GM13977 (cell line): ENCODE results near the gene POLR2B.

ENCODE experiments used
- DNase-seq: peaks from one replicate; pipeline ENCODE4 v3.0.0; 2012; ENCODE audit warnings: low spot score
- CTCF ChIP-seq: IDR thresholded peaks from 2 replicates; pipeline ENCODE4 v1.5.1; 2012; ENCODE audit warnings: mild to moderate bottlenecking, control low read depth; ENCODE audit not compliant: insufficient read depth; ENCODE audit errors: extremely low read depth, missing control alignments
- in situ Hi-C: fragments of 300-500 bp; cut with MboI; formaldehyde crosslinking; loops from one replicate; pipeline ENCODE4 v1.12.0; 2022; ENCODE audit warnings: low sequenced_read_pairs, low pct_unique_long_range_greater_than_20kb, mixed read lengths, inconsistent platforms; ENCODE audit not compliant: unreplicated experiment

Gene POLR2B

GRCh38 chr4:56941403-56941802, 37.3 kb upstream of the POLR2B start:
- in situ Hi-C loops: no loop called here
- TF ChIP-seq CTCF: no peak
- DNase-seq: no peak

DNA sequence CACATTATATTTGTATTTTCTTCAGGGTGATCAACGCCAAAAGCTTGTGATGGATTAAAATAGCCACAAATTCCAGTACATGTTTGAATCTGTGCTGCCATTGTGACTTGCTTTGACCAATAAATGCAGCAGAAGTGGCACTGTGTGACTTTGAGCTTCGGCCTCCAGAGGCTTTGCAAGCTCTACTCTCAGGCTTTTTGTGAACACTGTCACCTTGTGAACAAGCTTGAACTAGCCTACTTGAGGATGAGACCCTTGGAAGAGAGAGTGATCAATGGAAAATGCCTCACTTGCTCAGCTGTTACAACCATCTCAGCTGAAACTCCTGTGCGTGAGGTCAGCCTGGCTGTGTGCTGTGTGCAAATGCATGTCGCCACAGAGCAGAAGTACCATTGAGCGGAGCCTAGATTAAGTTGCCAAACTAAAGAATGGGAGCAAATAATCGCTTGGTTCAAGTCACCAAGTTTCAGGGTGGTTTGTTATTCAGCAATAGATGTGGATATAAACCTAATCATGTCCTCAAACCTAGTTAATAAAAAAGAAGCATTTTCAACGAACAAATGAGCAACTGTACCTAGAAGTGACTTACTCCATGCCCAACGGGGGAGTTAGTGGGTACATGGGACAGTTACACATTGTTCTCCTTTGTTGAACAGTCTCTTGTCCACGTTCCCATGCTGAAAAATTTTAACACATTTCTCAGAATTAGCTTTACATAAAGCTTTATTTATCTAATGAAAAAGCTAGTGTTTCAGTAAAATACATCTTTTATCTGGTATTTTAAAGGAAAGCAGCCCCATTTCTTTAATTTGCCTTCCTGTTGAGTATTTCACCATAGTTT, 24.8 kb upstream of the POLR2B start:
- TF ChIP-seq CTCF: no peak
- in situ Hi-C loops: no loop called here
- DNase-seq: no peak

DNA sequence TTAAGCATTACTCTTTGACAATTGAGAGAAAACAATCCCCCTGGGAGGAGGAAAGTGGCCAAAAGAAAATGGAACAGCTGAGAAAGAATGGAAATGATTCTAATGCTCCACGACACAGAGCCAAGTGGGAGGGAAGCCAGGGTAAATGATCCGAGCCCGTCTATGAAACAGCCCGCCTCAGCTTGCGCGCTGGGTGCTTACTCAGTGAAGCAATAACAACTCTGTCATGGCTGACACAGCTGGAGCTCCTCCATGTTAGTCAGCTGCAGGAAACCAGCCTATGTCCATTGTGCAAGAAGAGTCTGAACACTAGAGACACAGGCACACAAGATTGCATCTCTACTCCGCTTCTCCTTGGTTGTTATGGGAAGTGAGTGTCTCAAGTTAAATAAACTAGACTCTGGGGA, 20.6 kb upstream of the POLR2B start:
- DNase-seq: no peak
- in situ Hi-C loops: no loop called here
- no peak for TF ChIP-seq CTCF

GRCh38 chr4:56959100-56959499, 19.6 kb upstream of the POLR2B start:
- DNase-seq: no peak
- no peak for TF ChIP-seq CTCF
- in situ Hi-C loops: no loop called here

GRCh38 chr4:56961107-56961500, 17.6 kb upstream of the POLR2B start:
- in situ Hi-C loops: no loop called here
- no peak for DNase-seq
- no peak for TF ChIP-seq CTCF

GRCh38 chr4:56971383-56971782, 7.3 kb upstream of the POLR2B start:
- in situ Hi-C loops: no loop called here
- no peak for TF ChIP-seq CTCF
- DNase-seq: no peak
